ENCODE data around the gene CTNNA3.

DNA sequence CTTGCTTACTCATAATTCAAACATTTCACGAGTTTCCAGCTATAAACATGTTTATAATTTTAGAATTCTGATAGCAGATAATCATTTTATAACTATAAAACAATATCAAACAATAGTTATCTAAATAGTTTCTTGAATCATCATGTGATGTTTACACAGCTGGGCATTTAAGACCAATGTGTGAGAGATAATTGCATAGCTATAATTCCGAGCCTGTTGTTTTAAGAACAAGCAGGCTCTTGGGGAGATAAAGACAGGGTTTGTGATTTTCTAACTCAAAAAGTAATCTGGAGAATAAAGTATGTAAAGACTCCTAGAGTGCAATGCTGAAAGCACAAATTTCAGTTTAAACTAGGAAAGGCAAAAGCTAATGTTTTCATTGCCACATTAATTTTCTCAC lies 439.0 kb downstream of the CTNNA3 start:
- TF ChIP-seq CTCF (IDR thresholded peaks at IDR 0.05) (no peak), POLR2A (IDR thresholded peaks at IDR 0.05) (no peak)

All from testis (tissue), 2 donors.